ENCODE data around the gene TRAF3IP1. TPM values are rescaled to one million over a fixed set of nuclear protein-coding genes. Genes with fewer than 3 reads are reported as not detected.

The TRAF3IP1 gene
- total and polyA plus RNA-seq, 4 experiments from 2014 or later = 3.0 to 11.0 (median 6.7) TPM

DNA sequence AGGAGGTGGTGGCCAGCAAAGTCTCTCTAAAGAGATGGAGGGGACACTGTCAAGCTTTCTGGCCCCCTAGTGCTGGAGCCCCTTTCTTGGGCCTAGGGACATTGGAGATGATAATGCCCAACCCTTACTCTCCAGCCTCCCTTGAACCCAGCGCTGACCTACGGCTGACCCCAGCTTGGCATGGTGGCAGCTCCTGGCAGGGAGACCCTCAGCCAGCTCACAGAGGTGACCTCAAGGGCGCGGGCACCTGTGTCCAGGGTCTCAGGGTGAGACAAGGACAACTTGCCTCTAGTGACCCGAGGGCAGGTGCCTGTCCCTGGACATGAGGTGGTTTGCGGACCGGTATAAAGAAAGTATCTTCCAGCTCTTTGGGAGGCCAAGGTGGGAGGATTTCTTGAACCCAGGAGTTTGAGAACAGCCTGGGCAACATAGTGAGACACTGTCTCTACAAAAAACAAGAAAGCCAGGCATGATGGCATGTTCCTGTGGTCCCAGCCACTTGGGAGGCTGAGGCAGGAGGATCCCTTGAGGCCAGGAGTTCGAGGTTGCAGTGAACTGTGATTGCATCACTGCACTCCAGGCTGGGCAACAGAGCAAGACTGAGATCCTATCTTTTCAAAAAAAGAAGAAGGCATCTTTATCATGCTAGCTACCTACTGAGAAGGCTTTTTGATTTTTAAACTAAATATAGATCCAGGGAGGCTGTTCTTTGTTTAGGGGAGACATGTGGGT is 28.6 kb upstream of the TRAF3IP1 start:
- H3K27ac ChIP-seq (ENCODE audit: low read depth, low read length) = no peak overlapping the region
- no peak overlapping the region for H3K4me3 Mint-ChIP-seq
- no peaks in the 10 kb centered on the region for H3K9me3 ChIP-seq (ENCODE audit: control insufficient read depth in 1 of 2, low read length in 2 of 2)
- H3K36me3 Mint-ChIP-seq = peaks cover 0 to 3% of the 10 kb centered on the region in 2 donors
- intact Hi-C loops (cut with micrococcal nuclease) = no loop called here
- CTCF ChIA-PET (ENCODE audit: partially characterized antibody) = interaction anchor here (1.0 kb wide), 1 partner anchor 29 kb away, joined by 3 read pairs; no protein-coding TSS in a partner anchor
- no peaks in the 10 kb centered on the region for H3K27me3 Mint-ChIP-seq
- H3K36me3 ChIP-seq (ENCODE audit: insufficient read depth, low read length) = no peaks in the 10 kb centered on the region
- H3K4me1 Mint-ChIP-seq = peaks cover 14 to 32% (median 23%) of the 10 kb centered on the region in 4 donors
- POLR2A ChIA-PET (ENCODE audit: partially characterized antibody) = no interaction called here
- DNase-seq = no peak
- peaks cover 24% of the 10 kb centered on the region for H3K4me1 ChIP-seq (ENCODE audit: insufficient read depth, low read length)
- no peak overlapping the region for H3K4me3 ChIP-seq (ENCODE audit: low read length in 2 of 2)
- no peaks in the 10 kb centered on the region for H3K9me3 Mint-ChIP-seq
- H3K27me3 ChIP-seq (ENCODE audit: insufficient read depth, low read length) = no peaks in the 10 kb centered on the region
- no peak overlapping the region for H3K27ac Mint-ChIP-seq

DNA sequence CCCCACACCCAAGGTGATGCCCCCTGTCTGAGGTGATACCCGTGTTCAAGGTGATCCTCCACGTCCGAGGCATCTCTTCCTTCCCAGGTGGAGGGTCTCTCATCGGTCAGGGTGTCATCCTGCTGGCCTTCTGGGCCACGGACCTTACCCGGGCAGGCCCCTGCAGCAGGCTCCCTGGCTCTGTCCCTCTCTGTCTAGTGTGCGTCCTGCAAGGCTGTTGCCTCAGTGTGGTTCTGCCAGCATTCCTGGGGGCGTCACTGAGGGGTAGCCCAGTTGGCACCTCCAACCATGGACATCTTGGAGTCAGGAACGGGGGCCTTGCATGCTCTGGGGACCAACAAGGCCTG is 26.3 kb upstream of the TRAF3IP1 start:
- no peaks in the 10 kb centered on the region for H3K9me3 ChIP-seq (ENCODE audit: control insufficient read depth in 1 of 2, low read length in 2 of 2)
- peaks cover 4 to 5% of the 10 kb centered on the region in 2 donors for H3K27me3 Mint-ChIP-seq
- no peaks in the 10 kb centered on the region for H3K27me3 ChIP-seq (ENCODE audit: insufficient read depth, low read length)
- H3K27ac ChIP-seq (ENCODE audit: low read depth, low read length) = no peak overlapping the region
- H3K36me3 Mint-ChIP-seq = no peaks in the 10 kb centered on the region
- no peak overlapping the region for H3K4me3 Mint-ChIP-seq
- ChIA-PET POLR2A (ENCODE audit: partially characterized antibody) (no interaction called here), CTCF (ENCODE audit: partially characterized antibody) (no interaction called here)
- no peak overlapping the region for H3K4me3 ChIP-seq (ENCODE audit: low read length in 2 of 2)
- DNase-seq = no peak
- no peaks in the 10 kb centered on the region for H3K9me3 Mint-ChIP-seq
- peak overlapping the region in 1 of 7 donors; percentile 23 for H3K27ac Mint-ChIP-seq
- intact Hi-C loops (cut with micrococcal nuclease) = no loop called here
- no peaks in the 10 kb centered on the region for H3K36me3 ChIP-seq (ENCODE audit: insufficient read depth, low read length)
- H3K4me1 Mint-ChIP-seq = peaks cover 7 to 19% (median 13%) of the 10 kb centered on the region in 4 donors
- peaks cover 11% of the 10 kb centered on the region for H3K4me1 ChIP-seq (ENCODE audit: insufficient read depth, low read length)

DNA sequence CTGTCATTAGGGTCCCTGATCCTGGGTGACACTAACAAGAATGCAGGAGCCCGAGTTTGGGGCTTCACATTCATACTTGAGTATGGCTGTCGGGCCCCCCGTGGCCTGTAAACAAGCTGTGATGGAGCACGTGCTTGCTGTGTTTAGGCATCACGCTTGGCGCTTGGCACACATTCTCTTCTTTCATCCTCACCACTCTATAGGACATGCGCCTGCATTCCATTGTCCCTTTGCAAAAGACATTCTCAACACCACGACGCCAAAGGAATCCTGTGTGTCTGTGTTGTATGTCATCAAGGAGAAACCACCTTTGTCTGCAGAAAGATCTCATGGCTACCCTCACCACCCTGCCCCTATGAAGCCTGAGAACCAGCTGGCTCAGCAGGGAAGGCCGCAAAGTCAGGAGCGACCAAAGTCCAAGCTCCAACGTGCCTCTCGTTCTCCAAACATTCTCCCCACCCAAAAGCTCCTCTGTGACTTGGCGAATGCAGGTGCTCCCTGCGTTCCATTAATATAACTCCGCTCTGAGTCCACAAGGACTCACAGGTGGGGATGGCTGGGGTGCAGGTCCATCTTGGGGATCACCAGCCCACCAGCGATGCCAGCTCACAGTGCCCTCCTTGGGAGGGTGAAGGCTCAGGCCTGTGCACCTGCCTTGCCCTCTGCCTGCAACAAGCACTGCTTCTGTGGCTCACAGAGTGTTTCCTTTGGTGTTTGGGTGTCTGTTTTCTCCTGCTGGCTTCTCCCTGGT is 25.8 kb upstream of the TRAF3IP1 start:
- peaks cover 4 to 5% of the 10 kb centered on the region in 2 donors for H3K27me3 Mint-ChIP-seq

DNA sequence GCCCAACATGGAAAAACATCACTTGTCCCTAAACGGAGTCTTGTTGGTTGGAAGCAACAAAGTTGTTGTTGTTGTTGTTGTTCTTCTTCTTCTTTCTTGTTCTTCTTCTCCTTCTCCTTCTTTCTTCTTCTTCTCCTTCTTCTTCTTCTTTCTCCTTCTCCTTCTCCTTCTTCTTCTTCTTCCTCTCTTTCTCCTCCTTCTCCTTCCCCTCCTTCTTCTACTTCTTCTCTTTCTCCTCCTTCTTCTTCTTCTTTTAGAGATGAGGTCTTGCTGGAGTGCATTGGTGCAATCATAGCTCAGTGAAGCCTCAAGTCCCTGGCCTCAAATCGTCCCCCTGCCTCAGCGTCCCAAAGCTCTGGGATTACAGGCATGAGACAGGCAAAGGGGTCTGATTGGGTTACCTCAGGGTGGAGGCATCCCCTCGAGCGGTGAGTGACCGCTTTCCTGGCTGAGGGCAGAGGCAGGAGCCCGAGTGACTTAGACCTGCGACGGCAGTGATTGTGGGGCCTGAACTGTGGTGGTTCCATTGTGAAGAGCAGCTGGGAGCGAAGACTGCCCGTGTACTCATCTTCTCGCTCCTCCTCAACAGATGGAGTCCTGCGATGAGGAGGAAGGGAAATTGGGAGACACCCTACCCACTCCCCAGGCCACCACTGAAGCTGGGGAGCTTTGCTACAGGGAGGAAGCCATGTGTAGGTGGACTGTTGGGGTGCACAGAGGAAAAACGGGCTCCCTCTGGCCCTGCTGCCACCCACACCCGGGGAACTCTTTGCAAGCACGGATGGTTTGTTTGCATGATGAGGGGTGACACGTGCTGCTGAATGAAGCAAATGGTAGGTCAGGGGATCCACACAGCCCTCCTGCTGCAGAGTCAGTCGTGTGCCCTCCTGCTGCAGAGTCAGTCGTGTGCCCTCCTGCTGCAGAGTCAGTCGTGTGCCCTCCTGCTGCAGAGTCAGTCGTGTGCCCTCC is 24.9 kb upstream of the TRAF3IP1 start:
- H3K4me3 ChIP-seq (ENCODE audit: low read length in 2 of 2) = no peak overlapping the region
- intact Hi-C loops (cut with micrococcal nuclease) = no loop called here
- H3K36me3 Mint-ChIP-seq = no peaks in the 10 kb centered on the region
- POLR2A ChIA-PET (ENCODE audit: partially characterized antibody) = no interaction called here
- no peaks in the 10 kb centered on the region for H3K9me3 Mint-ChIP-seq
- no peak overlapping the region for H3K4me3 Mint-ChIP-seq
- no peaks in the 10 kb centered on the region for H3K27me3 ChIP-seq (ENCODE audit: insufficient read depth, low read length)
- H3K27me3 Mint-ChIP-seq = peaks cover 4 to 5% of the 10 kb centered on the region in 2 donors
- no peak overlapping the region for H3K27ac ChIP-seq (ENCODE audit: low read depth, low read length)
- CTCF ChIA-PET (ENCODE audit: partially characterized antibody) = no interaction called here
- no peaks in the 10 kb centered on the region for H3K36me3 ChIP-seq (ENCODE audit: insufficient read depth, low read length)
- H3K9me3 ChIP-seq (ENCODE audit: control insufficient read depth in 1 of 2, low read length in 2 of 2) = no peaks in the 10 kb centered on the region
- H3K4me1 ChIP-seq (ENCODE audit: insufficient read depth, low read length) = no peaks in the 10 kb centered on the region
- H3K4me1 Mint-ChIP-seq = peaks cover 0 to 5% (median under 1%) of the 10 kb centered on the region in 4 donors
- DNase-seq = no peak
- H3K27ac Mint-ChIP-seq = no peak overlapping the region

More for the DNA sequence above, 25.8 kb upstream of the TRAF3IP1 start:
- Histone ChIP-seq H3K9me3 (ENCODE audit: control insufficient read depth in 1 of 2, low read length in 2 of 2) (no peaks in the 10 kb centered on the region), H3K36me3 (ENCODE audit: insufficient read depth, low read length) (no peaks in the 10 kb centered on the region), H3K27me3 (ENCODE audit: insufficient read depth, low read length) (no peaks in the 10 kb centered on the region), H3K4me1 (ENCODE audit: insufficient read depth, low read length) (peaks cover 6% of the 10 kb centered on the region), H3K4me3 (ENCODE audit: low read length in 2 of 2) (no peak overlapping the region), H3K27ac (ENCODE audit: low read depth, low read length) (no peak overlapping the region)
- ChIA-PET CTCF (ENCODE audit: partially characterized antibody) (no interaction called here), POLR2A (ENCODE audit: partially characterized antibody) (no interaction called here)
- H3K36me3 Mint-ChIP-seq = no peaks in the 10 kb centered on the region
- peaks cover 3 to 14% (median 8%) of the 10 kb centered on the region in 4 donors for H3K4me1 Mint-ChIP-seq
- H3K27ac Mint-ChIP-seq = peak overlapping the region in 1 of 7 donors; percentile 23
- no peak overlapping the region for H3K4me3 Mint-ChIP-seq
- no peak for DNase-seq
- no peaks in the 10 kb centered on the region for H3K9me3 Mint-ChIP-seq
- intact Hi-C loops (cut with micrococcal nuclease) = no loop called here

DNA sequence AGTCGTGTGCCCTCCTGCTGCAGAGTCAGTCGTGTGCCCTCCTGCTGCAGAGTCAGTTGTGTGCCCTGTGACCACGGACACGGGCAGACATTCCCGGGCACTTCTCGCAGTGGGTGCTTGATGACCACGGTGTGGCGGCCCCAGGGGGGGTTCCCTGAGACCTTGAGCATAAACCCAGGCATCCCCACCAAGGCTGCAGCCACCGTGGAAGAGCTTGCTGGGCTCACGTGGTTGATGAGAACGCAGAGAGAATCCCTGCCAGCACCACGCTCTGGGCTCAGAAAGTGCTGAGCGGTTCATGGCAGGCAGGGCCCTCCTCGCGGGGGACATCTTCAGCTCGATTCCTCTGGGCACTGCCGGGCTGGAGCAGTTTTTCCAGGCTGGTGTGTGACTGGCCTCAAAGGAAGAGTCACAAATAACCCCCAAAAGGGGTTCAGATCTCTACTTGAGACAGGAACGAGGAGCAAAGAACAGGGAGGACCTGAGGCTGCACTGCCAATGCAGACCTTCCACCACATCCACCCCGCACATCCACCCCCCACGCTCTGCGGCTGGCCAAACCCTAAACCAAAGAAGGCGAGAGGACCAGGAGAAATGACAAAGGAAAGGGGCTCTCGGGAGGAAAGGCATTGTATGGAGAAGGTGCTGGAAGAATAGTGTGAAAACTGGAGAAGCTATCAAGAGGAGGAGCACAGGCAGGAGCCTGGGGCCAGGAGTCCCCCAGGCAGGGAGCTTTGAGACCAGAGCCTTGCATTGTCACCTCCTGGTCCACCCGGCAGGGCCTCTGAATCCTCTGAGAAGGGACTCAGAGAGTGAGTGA is 23.5 kb upstream of the TRAF3IP1 start:
- Histone ChIP-seq H3K9me3 (ENCODE audit: control insufficient read depth in 1 of 2, low read length in 2 of 2) (no peaks in the 10 kb centered on the region), H3K27me3 (ENCODE audit: insufficient read depth, low read length) (no peaks in the 10 kb centered on the region), H3K4me3 (ENCODE audit: low read length in 2 of 2) (no peak overlapping the region), H3K4me1 (ENCODE audit: insufficient read depth, low read length) (no peaks in the 10 kb centered on the region), H3K27ac (ENCODE audit: low read depth, low read length) (no peak overlapping the region), H3K36me3 (ENCODE audit: insufficient read depth, low read length) (no peaks in the 10 kb centered on the region)
- no peak overlapping the region for H3K4me3 Mint-ChIP-seq
- H3K27me3 Mint-ChIP-seq = peaks cover 4 to 5% of the 10 kb centered on the region in 2 donors
- intact Hi-C loops (cut with micrococcal nuclease) = no loop called here
- ChIA-PET POLR2A (ENCODE audit: partially characterized antibody) (no interaction called here), CTCF (ENCODE audit: partially characterized antibody) (no interaction called here)
- no peaks in the 10 kb centered on the region for H3K36me3 Mint-ChIP-seq
- no peak for DNase-seq
- H3K4me1 Mint-ChIP-seq = peaks cover 0 to 5% (median 0%) of the 10 kb centered on the region in 4 donors
- no peak overlapping the region for H3K27ac Mint-ChIP-seq
- no peaks in the 10 kb centered on the region for H3K9me3 Mint-ChIP-seq

DNA sequence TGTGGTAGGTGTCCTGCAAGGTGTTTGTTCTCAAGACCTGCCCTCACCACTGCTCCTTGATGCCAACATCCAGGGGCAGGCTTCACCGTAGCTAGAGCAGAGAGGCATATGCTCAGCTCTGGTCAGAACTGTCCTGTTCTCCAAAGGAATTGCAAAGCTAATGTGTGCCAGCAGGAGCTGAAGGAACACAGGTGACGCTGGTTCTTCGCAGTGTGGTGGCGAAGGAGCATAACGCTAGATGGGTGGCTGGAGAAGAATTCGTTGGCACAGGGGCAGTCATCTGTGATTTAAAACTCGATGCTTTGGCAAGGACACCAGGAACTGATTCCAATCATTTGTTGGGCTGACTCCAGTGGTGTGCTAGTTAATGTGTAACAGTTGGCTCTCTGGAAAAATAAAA is 20.5 kb upstream of the TRAF3IP1 start:
- CTCF ChIA-PET (ENCODE audit: partially characterized antibody) = no interaction called here
- H3K27ac Mint-ChIP-seq = no peak overlapping the region
- H3K9me3 Mint-ChIP-seq = no peaks in the 10 kb centered on the region
- Histone ChIP-seq H3K36me3 (ENCODE audit: insufficient read depth, low read length) (no peaks in the 10 kb centered on the region), H3K27me3 (ENCODE audit: insufficient read depth, low read length) (no peaks in the 10 kb centered on the region), H3K27ac (ENCODE audit: low read depth, low read length) (no peak overlapping the region), H3K9me3 (ENCODE audit: control insufficient read depth in 1 of 2, low read length in 2 of 2) (no peaks in the 10 kb centered on the region), H3K4me1 (ENCODE audit: insufficient read depth, low read length) (no peaks in the 10 kb centered on the region), H3K4me3 (ENCODE audit: low read length in 2 of 2) (no peak overlapping the region)
- POLR2A ChIA-PET (ENCODE audit: partially characterized antibody) = no interaction called here
- H3K27me3 Mint-ChIP-seq = peaks cover 6 to 7% of the 10 kb centered on the region in 2 donors
- H3K4me3 Mint-ChIP-seq = no peak overlapping the region
- no peaks in the 10 kb centered on the region for H3K36me3 Mint-ChIP-seq
- H3K4me1 Mint-ChIP-seq = peaks cover 0 to 5% (median 0%) of the 10 kb centered on the region in 4 donors
- intact Hi-C loops (cut with micrococcal nuclease) = no loop called here
- no peak for DNase-seq

Measured in CD4-positive, alpha-beta memory T cell (primary cell).